ENCODE results near the gene DERA. TPM values are rescaled to one million over a fixed set of nuclear protein-coding genes. Genes with fewer than 3 reads are reported as not detected.
"Not testable (repeated sequence)": the region's sequence is repeated elsewhere in the genome, so short reads cannot be mapped to it uniquely, and the experiment has no call there.

DERA gene
- total RNA-seq, 1 experiment from 2014 or later, result 45.5 TPM

- H3K27me3 ChIP-seq, H3K36me3 ChIP-seq, DNase-seq, H3K9me3 ChIP-seq, H3K4me3 ChIP-seq: not testable (repeated sequence)
These were observed 146.2 kb downstream of the DERA start for GRCh38 chr12:16057351-16057751.

DNA sequence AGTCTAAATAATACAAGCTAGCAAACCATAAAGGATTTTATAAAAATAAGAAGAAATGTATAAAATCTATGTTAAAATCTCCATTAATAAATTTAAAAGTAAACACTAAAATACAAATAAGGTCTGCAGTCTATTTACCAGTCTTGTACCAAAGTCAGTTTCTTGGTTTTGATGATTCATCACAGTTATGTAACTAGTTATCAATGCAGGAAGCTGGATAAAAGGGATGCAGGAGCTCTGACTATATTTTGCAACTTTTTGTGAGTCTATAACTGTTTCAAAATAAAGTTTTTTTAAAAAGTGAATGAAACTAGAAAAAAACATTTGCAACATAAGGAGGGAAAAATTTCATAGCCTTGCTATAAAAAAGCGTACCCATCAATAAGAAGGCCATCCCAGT lies 151.5 kb downstream of the DERA start:
- H3K4me3 ChIP-seq, result no peak overlapping the region
- H3K36me3 ChIP-seq, result no peaks in the 10 kb centered on the region
- no peaks in the 10 kb centered on the region for H3K27me3 ChIP-seq
- DNase-seq, result no peak
- H3K9me3 ChIP-seq, result no peaks in the 10 kb centered on the region

- Histone ChIP-seq H3K9me3 (no peaks in the 10 kb centered on the region), H3K27me3 (no peaks in the 10 kb centered on the region), H3K4me3 (no peak overlapping the region), H3K36me3 (no peaks in the 10 kb centered on the region)
- no peak for DNase-seq
These were observed 152.6 kb downstream of the DERA start for GRCh38 chr12:16063726-16064125.

- H3K27me3 ChIP-seq, result no peaks in the 10 kb centered on the region; the same call in 1 of the 2 replicates
- H3K9me3 ChIP-seq, result no peaks in the 10 kb centered on the region
- no peak overlapping the region for H3K4me3 ChIP-seq
- no peak for DNase-seq
- no peaks in the 10 kb centered on the region for H3K36me3 ChIP-seq
These were observed 159.0 kb downstream of the DERA start for GRCh38 chr12:16070113-16070512.

DNA sequence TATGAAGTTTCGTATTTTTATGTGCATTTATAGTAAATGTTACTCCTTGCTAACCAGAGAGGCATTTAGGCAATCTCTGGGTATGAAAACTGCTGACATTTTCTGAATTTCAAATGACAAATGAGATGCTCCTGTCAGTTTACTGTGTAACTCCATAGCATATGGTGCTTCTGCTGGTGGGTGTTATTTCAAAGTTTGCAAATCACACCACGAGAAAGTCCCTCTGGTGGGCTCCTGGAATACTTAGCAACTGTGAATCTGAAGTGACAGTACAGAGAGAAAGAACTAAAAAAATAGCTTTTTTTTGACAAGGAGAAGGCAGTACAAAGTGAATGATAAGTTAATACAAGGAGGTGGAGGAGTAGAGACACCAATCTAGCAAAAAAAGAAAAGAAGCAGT lies 161.5 kb downstream of the DERA start:
- Histone ChIP-seq H3K4me3 (no peak overlapping the region), H3K27me3 (no peaks in the 10 kb centered on the region; the same call in 1 of the 2 replicates), H3K36me3 (no peaks in the 10 kb centered on the region), H3K9me3 (no peaks in the 10 kb centered on the region)
- DNase-seq, result no peak

GRCh38 chr12:16074894-16075293 lies 163.8 kb downstream of the DERA start:
- Histone ChIP-seq H3K9me3 (no peaks in the 10 kb centered on the region), H3K27me3 (no peaks in the 10 kb centered on the region; the same call in 1 of the 2 replicates), H3K36me3 (no peaks in the 10 kb centered on the region), H3K4me3 (no peak overlapping the region)
- DNase-seq, result no peak

GRCh38 chr12:16075887-16076286 lies 164.8 kb downstream of the DERA start:
- Histone ChIP-seq H3K27me3 (no peaks in the 10 kb centered on the region; the same call in 1 of the 2 replicates), H3K36me3 (no peaks in the 10 kb centered on the region), H3K9me3 (no peaks in the 10 kb centered on the region), H3K4me3 (no peak overlapping the region)
- DNase-seq, result no peak

GRCh38 chr12:16076557-16076956 lies 165.4 kb downstream of the DERA start:
- Histone ChIP-seq H3K9me3 (no peaks in the 10 kb centered on the region), H3K36me3 (no peaks in the 10 kb centered on the region), H3K4me3 (no peak overlapping the region), H3K27me3 (no peaks in the 10 kb centered on the region; the same call in 1 of the 2 replicates)
- no peak for DNase-seq

DNA sequence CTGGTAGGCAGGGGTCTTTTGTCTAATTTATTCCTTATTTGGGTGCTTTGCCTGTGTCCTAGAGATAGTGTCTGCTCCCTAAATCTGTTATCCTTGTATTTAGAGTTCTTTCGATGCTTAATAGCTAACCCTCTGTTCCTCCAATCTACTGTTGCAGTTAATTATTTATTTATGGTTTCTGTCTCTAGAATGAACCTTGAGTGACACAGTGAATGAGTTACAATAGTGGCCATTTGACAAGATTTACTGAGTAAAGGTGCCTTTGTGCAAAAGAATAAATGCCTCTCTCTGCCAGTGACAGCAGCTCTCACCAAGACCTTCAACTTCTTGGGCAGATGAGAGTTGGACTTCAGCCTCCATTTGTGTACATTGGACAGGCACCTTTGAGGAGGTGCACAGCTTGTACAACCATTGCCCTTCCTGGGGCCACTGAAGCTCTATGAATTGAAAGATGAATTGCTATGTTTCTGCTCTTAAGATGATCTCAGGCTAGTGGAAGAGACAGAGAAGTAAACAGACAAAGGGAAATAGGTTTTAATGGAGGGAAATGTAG lies 165.9 kb downstream of the DERA start:
- Histone ChIP-seq H3K36me3 (no peaks in the 10 kb centered on the region), H3K9me3 (no peaks in the 10 kb centered on the region), H3K27me3 (no peaks in the 10 kb centered on the region; the same call in 1 of the 2 replicates), H3K4me3 (no peak overlapping the region)
- DNase-seq, result no peak

GRCh38 chr12:16086462-16086861 lies 175.3 kb downstream of the DERA start:
- no peaks in the 10 kb centered on the region for H3K9me3 ChIP-seq
- H3K36me3 ChIP-seq, result no peaks in the 10 kb centered on the region
- no peak overlapping the region for H3K4me3 ChIP-seq
- H3K27me3 ChIP-seq, result no peaks in the 10 kb centered on the region
- no peak for DNase-seq

DNA sequence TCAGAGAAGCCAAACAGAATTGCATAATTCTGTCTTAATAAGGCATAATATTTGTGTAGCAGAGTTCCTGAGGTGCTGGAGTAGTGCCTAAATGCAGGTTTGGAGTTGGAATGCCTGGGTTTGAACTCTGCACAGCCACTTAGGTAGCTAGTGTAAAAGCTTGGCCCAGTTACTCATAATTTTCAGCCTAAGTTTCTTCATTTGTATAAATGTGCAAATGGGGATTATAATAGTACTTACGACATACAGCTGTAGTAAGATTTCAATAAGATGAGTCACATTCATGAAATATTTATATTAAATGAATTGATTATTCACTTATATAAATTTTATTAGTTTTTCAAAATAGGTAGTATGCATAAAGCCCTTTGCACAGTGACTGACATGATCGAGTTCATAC lies 175.8 kb downstream of the DERA start:
- DNase-seq, result no peak
- H3K9me3 ChIP-seq, result no peaks in the 10 kb centered on the region
- H3K36me3 ChIP-seq, result no peaks in the 10 kb centered on the region
- no peak overlapping the region for H3K4me3 ChIP-seq
- H3K27me3 ChIP-seq, result no peaks in the 10 kb centered on the region

Other genes with a start within 250 kb of the DERA start
- gene EPS8, start 121.9 kb upstream of the DERA start, total RNA-seq (2014; rRNA removed; shearing (Covaris generic); ENCODE audit: low replicate concordance), result 103 and 135 TPM in 2 replicates
- gene STRAP, start 28.9 kb upstream of the DERA start, total RNA-seq (2014; rRNA removed; shearing (Covaris generic); ENCODE audit: low replicate concordance), result 261 and 422 TPM in 2 replicates